Right ventricle myocardium inferior (tissue), 1 donor: ENCODE data around the gene PPP2R2D. TPM values are rescaled to one million over a fixed set of nuclear protein-coding genes. Genes with fewer than 3 reads are reported as not detected.
A peak's percentile ranks its signal among the peaks of the same experiment; 100 is the strongest.

ENCODE experiments used
- ATAC-seq: fragments of 200-7000 bp; cut with Tn5 transposase; one replicate; pipeline ENCODE4 v1.9.1; 2020; ENCODE audit warnings: mild to moderate bottlenecking, moderate library complexity
- DNase-seq: peaks from one replicate; pipeline ENCODE4 v3.0.0; 2021; ENCODE audit errors: missing footprints
- intact Hi-C: fragments of 100-400 bp; cut with DNase I; formaldehyde crosslinking; loops from one replicate; pipeline ENCODE4 v1.11.0; 2022
- total RNA-seq: library from RNA; stranded (reverse); fragmentation: NEBNext Ultra II Directional; extraction: Animal tissue kit (Norgen Biotek cat#: 25700); gene quantifications from one replicate; pipeline ENCODE4 v1.2.1, GENCODE V29; 2021
- donor health status: DM: no; HTN: yes; CAD: no; lungs with severe emphysema.

The PPP2R2D gene
- total RNA-seq, 1 donor from 2014 or later: 36.6 TPM

DNA sequence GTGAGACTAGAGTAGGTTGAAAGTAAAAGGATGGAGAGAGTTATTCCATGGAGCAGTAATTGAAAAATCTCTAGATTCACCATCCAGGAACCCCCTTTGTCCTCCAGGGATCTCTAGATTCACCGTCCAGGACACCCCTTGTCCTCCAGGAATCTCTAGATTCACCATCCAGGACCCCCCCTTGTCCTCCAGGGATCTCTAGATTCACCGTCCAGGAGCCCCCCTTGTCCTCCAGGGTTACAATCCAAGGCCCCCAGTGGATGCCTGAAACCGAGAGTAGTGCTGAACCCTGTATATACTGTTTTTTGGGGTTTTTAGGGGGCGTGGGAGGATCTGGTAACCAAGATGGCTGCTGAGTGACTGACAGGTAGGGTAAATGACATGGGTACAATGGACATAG, 38.3 kb upstream of the PPP2R2D start:
- DNase-seq: no peak
- ATAC-seq: no peak
- intact Hi-C loops: no loop called here

- DNase-seq (no peak), ATAC-seq (no peak)
- intact Hi-C loops: no loop called here
Observed at GRCh38 chr10:131865223-131865917, 35.4 kb upstream of the PPP2R2D start.

- ATAC-seq (no peak), DNase-seq (no peak)
- intact Hi-C loops: no loop called here
Observed at GRCh38 chr10:131866673-131867072, 34.1 kb upstream of the PPP2R2D start.

DNA sequence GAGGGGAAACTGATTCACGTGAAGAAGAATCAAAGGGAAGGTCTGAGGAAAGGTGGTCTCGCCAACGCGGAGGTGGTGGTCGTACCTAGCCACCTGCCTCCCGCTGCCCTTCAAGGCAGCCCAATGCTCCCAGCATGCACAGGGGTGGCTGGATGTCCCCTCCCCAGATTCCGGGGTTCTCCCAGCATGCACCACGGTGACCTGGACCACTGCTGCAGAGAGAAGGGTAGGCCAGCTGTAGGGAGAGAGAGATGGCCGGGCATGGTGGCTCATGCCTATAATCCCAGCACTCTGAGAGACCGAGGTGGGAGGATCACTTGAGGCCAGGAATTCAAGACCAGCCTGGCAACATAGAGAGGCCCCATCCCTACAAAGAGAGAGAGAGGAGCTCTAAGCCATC, 32.4 kb upstream of the PPP2R2D start:
- DNase-seq: no peak
- no peak for ATAC-seq
- intact Hi-C loops: no loop called here

GRCh38 chr10:131869344-131869743, 31.5 kb upstream of the PPP2R2D start:
- DNase-seq: no peak
- intact Hi-C loops: no loop called here
- no peak for ATAC-seq

DNA sequence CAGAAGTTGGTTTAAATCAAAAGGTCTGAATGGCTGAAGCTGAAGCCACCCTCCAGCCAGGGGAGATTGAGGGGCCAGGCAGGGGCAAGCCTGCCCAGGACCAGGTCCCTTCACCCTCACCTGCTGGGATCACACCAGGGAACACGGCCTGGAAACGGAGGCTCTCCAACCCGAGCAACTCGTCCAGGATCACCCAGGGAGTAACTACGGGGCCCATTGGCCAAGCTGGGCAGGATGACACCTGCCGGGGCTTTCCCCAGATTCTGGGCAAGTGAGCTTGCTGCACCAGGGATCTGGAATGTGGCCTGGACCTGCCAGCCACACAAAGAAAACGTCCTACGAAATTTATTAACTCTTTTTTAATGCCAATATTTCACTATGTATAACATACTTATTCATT, 30.4 kb upstream of the PPP2R2D start:
- intact Hi-C loops: loop anchor here (5.0 to 10.0 kb wide), 3 partner anchors 416 to 1678 kb away; no protein-coding TSS in a partner anchor
- no peak for DNase-seq

GRCh38 chr10:131870831-131871672, 29.8 kb upstream of the PPP2R2D start:
- ATAC-seq: no peak
- intact Hi-C loops: loop anchor here (5.0 to 10.0 kb wide), 3 partner anchors 416 to 1679 kb away; no protein-coding TSS in a partner anchor
- no peak for DNase-seq

More for the DNA sequence above, 30.4 kb upstream of the PPP2R2D start:
- ATAC-seq: no peak

DNA sequence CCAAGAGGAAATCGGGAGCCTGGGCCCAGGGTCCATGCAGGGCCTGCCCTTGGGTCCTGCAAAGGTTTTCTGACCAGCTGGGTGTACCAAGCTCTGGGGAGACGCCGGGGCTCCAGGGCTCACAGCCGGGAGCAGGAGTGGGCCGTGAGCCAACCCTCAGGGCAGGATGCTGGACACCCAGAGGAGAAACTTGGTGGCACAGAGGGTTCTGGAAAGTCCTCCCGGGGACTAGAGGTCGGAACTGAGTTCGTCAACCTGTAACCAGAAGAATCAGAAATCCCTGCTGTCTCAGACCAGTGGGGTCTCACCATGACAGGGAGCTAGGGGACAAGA, 29.2 kb upstream of the PPP2R2D start:
- intact Hi-C loops: loop anchor here (5.0 to 10.0 kb wide), 3 partner anchors 417 to 1679 kb away; no protein-coding TSS in a partner anchor
- no peak for ATAC-seq

GRCh38 chr10:131872011-131872826, 28.6 kb upstream of the PPP2R2D start:
- intact Hi-C loops: loop anchor here (5.0 to 10.0 kb wide), 3 partner anchors 417 to 1680 kb away; no protein-coding TSS in a partner anchor
- DNase-seq (no peak), ATAC-seq (no peak)

More for the DNA sequence above, 29.2 kb upstream of the PPP2R2D start:
- DNase-seq: no peak

GRCh38 chr10:131872827-131873375, 27.9 kb upstream of the PPP2R2D start:
- intact Hi-C loops: loop anchor here (5.0 to 10.0 kb wide), 3 partner anchors 418 to 1681 kb away; no protein-coding TSS in a partner anchor
- no peak for DNase-seq
- no peak for ATAC-seq

DNA sequence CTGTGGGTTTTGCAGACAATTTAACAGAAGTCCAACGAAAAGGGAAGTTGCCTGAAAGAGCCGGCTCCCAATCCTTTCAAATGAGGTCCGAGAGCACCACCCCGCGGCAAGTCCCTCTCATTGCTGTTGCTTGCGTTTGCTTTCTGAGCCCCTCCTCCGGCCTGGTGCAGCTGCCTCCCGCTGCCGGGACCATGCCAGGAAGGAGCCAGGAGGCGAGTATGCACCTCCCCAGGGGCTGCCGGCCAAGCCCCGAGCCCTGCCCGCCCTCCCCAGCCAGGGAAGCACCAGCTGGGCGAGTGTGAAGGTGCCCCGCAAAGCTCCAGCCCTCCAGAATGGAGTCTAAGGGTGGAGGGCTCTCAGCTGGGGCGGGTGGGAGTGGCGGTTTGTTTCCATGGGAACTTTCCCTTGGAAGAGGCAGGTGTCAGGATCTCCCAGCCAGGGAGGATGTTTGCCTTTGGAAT, 25.8 kb upstream of the PPP2R2D start:
- intact Hi-C loops: loop anchor here (5.0 to 10.0 kb wide), 3 partner anchors 420 to 1683 kb away; no protein-coding TSS in a partner anchor
- peak; percentile 82 for DNase-seq
- ATAC-seq: peak; percentile 73

DNA sequence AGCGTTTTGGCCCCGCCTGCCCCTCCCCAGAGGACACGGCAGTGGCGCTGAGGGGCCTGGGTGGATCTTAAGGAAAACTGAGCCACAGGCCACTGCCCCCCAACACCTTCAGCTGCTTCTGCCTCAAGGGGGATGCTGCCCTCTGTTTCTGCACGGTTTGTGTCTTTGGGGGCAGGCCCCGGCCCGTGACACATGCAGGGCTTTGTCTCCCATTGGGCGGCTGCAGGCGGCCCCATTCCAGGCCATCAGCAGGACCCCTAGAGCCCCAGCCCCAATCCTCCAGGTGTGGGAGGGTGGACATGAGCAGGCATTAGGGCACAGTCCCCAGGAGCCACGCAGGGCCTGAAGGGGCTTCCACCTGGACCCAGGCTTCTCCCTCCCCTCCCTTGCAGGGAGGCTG, 25.3 kb upstream of the PPP2R2D start:
- DNase-seq (no peak), ATAC-seq (no peak)
- intact Hi-C loops: loop anchor here (10.0 kb wide), 2 partner anchors 421 to 1541 kb away; no protein-coding TSS in a partner anchor

- ATAC-seq (no peak), DNase-seq (no peak)
- intact Hi-C loops: loop anchor here (10.0 kb wide), 2 partner anchors 421 to 1541 kb away; no protein-coding TSS in a partner anchor
Observed at GRCh38 chr10:131876017-131876416, 24.8 kb upstream of the PPP2R2D start.

- intact Hi-C loops: loop anchor here (10.0 kb wide), 2 partner anchors 422 to 1542 kb away; no protein-coding TSS in a partner anchor
- ATAC-seq (no peak), DNase-seq (no peak)
Observed at GRCh38 chr10:131876508-131876907, 24.3 kb upstream of the PPP2R2D start.

DNA sequence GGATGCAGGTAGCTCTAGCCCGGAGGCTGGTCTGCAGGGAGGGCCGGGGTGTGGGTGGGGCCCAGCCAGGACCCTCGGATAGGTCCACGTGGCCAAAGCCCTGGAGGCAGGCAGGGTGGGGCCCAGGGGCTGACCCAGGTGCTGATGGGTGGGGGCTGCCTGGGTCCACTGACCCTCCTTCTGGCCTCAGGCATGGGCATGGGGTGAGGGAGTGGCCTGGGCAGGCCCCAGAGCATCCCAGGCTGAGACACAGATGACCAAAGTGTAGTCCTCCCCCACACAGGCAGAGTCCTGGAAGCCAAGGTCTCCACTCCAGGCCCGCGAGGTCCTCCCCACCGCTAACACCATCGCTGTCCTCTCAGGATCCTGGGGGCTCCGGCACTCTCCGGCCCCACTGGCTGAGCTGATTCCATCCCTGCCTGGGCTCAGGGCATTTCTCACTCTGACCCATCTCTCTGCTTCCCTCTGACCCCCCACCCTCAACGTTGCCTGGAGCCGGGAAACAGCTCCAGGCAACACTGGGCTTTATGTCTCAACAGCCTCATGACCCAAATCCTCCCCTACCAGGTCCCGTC, 20.7 kb upstream of the PPP2R2D start:
- intact Hi-C loops: no loop called here
- ATAC-seq (no peak), DNase-seq (no peak)

DNA sequence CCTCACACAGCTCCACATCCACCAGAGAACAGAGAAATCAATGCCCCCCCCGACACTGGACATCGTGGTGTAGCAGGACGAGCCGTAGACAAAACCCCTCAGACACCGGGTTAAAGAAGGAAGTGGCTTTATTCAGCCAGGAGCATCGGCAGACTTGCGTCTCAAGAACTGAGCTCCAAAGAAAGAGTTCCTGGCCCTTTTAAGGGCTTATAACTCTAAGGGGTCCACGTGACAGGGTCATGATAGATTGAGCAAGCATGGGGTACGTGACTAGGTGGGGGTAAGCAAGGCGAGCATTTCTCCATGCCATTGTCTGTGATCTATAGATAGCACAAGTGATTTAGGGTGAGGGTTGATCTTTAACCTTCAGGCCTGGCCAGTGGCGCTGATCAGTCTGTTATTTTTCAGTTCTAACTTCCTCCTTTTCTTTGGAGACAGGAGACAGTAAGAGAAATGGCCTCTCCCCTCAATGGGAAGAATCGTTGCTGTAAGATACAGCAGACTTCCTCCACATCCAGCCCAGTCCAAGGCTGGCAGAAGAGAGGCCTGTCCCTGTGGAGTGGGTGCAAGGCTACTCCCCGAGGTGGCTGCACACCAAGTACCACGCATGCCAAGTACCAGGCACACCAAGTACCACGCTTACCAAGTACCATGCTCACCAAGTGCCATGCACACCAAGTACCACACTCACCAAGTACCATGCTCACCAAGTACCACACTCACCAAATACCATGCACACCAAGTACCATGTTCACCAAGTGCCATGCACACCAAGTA, 19.5 kb upstream of the PPP2R2D start:
- DNase-seq (no peak), ATAC-seq (peak; percentile 15)
- intact Hi-C loops: no loop called here

DNA sequence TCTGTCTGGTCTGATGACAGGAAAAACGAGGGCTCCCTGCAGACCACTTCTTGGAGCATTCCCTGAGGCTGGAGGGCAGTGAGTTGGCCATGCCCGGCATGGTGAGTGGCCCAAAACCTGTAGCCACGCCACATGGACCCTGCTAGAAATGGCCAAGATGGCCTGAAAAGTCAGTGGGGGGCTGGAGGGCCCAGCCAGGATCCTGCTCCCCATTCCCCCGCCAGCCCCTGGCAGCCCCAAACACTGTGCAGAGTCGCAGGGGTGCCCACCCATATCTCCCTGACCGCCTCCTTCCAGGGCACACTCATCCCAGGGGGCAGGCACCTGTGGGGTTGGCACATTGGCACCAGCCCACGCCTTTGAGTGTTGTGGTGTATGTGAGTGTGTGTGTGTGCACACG, 18.7 kb upstream of the PPP2R2D start:
- DNase-seq (no peak), ATAC-seq (no peak)
- intact Hi-C loops: no loop called here
